ENCODE results near the gene SECISBP2L. TPM values are rescaled to one million over a fixed set of nuclear protein-coding genes. Genes with fewer than 3 reads are reported as not detected.

SECISBP2L gene
- total and polyA plus RNA-seq, 2 experiments from 2014 or later: 18.6 to 28.3 TPM

- TF ChIP-seq CTCF (conservative IDR thresholded peaks at IDR 0.05; ENCODE audit: low read depth in 2 of 2) (no peak), ZNF331 (CRISPR knock-in tag; IDR thresholded peaks at IDR 0.05; ENCODE audit: low read depth) (no peak)
- TF ChIP-seq, protein P1, sequence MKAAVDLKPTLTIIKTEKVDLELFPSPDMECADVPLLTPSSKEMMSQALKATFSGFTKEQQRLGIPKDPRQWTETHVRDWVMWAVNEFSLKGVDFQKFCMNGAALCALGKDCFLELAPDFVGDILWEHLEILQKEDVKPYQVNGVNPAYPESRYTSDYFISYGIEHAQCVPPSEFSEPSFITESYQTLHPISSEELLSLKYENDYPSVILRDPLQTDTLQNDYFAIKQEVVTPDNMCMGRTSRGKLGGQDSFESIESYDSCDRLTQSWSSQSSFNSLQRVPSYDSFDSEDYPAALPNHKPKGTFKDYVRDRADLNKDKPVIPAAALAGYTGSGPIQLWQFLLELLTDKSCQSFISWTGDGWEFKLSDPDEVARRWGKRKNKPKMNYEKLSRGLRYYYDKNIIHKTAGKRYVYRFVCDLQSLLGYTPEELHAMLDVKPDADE (IDR thresholded peaks at IDR 0.05): no peak
Measured at GRCh38 chr15:48984021-48984710, 62.1 kb downstream of the SECISBP2L start (continued).

GRCh38 chr15:48983300-48983699 lies 62.9 kb downstream of the SECISBP2L start:
- no peaks in the 10 kb centered on the region for H3K9me2 ChIP-seq (ENCODE audit: insufficient read depth)
- no peaks in the 10 kb centered on the region for H3K36me3 Mint-ChIP-seq (ENCODE audit: low read depth)
- no peak overlapping the region for H3K27ac ChIP-seq (ENCODE audit: low read depth)
- no peaks in the 10 kb centered on the region for H3K9me3 Mint-ChIP-seq
- TF ChIP-seq ZNF114 (CRISPR knock-in tag; IDR thresholded peaks at IDR 0.05): no peak
- TF ChIP-seq, protein P1 (IDR thresholded peaks at IDR 0.05): no peak
- no peak overlapping the region for H3K4me2 ChIP-seq
- H3K4me1 ChIP-seq (ENCODE audit: insufficient read depth): peaks cover 14% of the 10 kb centered on the region
- no peaks in the 10 kb centered on the region for H3K36me3 ChIP-seq (ENCODE audit: insufficient read depth)
- H3K27me3 ChIP-seq (ENCODE audit: insufficient read depth): no peaks in the 10 kb centered on the region
- no peak for DNase-seq (ENCODE audit: low spot score)
- no peaks in the 10 kb centered on the region for H3K27me3 Mint-ChIP-seq (ENCODE audit: insufficient read depth, low read depth, poor library complexity)
- H3K4me1 Mint-ChIP-seq: peaks cover 15% of the 10 kb centered on the region
- H3K79me2 ChIP-seq (replicated peaks; ENCODE audit: insufficient read depth): no peaks in the 10 kb centered on the region
- no peak overlapping the region for H3K4me3 ChIP-seq
- no peak overlapping the region for H2AFZ ChIP-seq
- no peak overlapping the region for H3K4me3 Mint-ChIP-seq
- no peak for ATAC-seq
- H3K27ac Mint-ChIP-seq: no peak overlapping the region
- no peaks in the 10 kb centered on the region for H4K20me1 ChIP-seq (replicated peaks; ENCODE audit: insufficient read depth)
- no peaks in the 10 kb centered on the region for H3F3A ChIP-seq (replicated peaks; ENCODE audit: low read depth)

DNA sequence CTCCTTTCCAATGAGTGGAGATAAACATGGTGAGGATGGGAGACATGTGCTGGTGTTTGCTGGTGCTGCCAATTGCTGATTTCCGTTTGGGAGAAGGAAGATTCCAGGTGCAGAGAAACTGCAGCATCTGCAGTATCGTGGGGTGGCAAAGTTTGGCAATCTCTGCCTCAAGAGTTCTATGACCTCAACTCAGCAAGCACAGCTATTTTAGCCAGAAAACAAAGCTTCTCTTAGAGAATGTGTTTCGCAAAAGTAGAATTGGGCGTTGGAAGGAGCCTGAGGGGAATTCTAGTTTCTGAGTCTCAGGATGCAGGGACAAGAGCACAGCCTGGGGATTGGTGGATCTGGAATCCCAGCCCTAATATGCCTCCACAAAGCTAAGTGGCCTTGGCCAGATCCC lies 64.3 kb downstream of the SECISBP2L start:
- peak overlapping the region; percentile 84 for H2AFZ ChIP-seq
- peaks cover 14% of the 10 kb centered on the region for H3K4me1 ChIP-seq (ENCODE audit: insufficient read depth)
- no peaks in the 10 kb centered on the region for H3K9me3 Mint-ChIP-seq
- no peaks in the 10 kb centered on the region for H4K20me1 ChIP-seq (replicated peaks; ENCODE audit: insufficient read depth)
- no peak overlapping the region for H3K4me3 Mint-ChIP-seq
- no peak overlapping the region for H3K4me3 ChIP-seq
- H3K79me2 ChIP-seq (replicated peaks; ENCODE audit: insufficient read depth): no peaks in the 10 kb centered on the region
- H3K36me3 Mint-ChIP-seq (ENCODE audit: low read depth): no peaks in the 10 kb centered on the region
- TF ChIP-seq ZNF331 (CRISPR knock-in tag; IDR thresholded peaks at IDR 0.05; ENCODE audit: low read depth): no peak
- H3K4me2 ChIP-seq: no peak overlapping the region
- H3K9me2 ChIP-seq (ENCODE audit: insufficient read depth): no peaks in the 10 kb centered on the region
- ATAC-seq: no peak
- H3K4me1 Mint-ChIP-seq: peaks cover 15% of the 10 kb centered on the region
- no peaks in the 10 kb centered on the region for H3K36me3 ChIP-seq (ENCODE audit: insufficient read depth)
- H3K27ac ChIP-seq (ENCODE audit: low read depth): no peak overlapping the region
- no peaks in the 10 kb centered on the region for H3F3A ChIP-seq (replicated peaks; ENCODE audit: low read depth)
- H3K27me3 ChIP-seq (ENCODE audit: insufficient read depth): no peaks in the 10 kb centered on the region
- no peak for DNase-seq (ENCODE audit: low spot score)
- no peak overlapping the region for H3K27ac Mint-ChIP-seq
- no peaks in the 10 kb centered on the region for H3K27me3 Mint-ChIP-seq (ENCODE audit: insufficient read depth, low read depth, poor library complexity)
